SU-DHL-6 (cell line): Measurements from ENCODE around the gene SUN5.

ENCODE experiments used
- CTCF ChIP-seq: fragments of 200-600 bp; sonication (generic); IDR thresholded peaks from one replicate; pipeline ENCODE4 v1.5.1; 2017; ENCODE audit warnings: antibody characterized with exemption, mild to moderate bottlenecking, low read length, moderate library complexity; ENCODE audit not compliant: insufficient read depth, poor library complexity, severe bottlenecking
- EZH2phosphoT487 ChIP-seq: fragments of 200-600 bp; sonication (generic), shearing (Covaris generic); conservative IDR thresholded peaks from 2 replicates; pipeline ENCODE4 v1.6.1; 2018; ENCODE audit warnings: mild to moderate bottlenecking, antibody characterized with exemption, low read length, moderate library complexity, mixed read lengths

DNA sequence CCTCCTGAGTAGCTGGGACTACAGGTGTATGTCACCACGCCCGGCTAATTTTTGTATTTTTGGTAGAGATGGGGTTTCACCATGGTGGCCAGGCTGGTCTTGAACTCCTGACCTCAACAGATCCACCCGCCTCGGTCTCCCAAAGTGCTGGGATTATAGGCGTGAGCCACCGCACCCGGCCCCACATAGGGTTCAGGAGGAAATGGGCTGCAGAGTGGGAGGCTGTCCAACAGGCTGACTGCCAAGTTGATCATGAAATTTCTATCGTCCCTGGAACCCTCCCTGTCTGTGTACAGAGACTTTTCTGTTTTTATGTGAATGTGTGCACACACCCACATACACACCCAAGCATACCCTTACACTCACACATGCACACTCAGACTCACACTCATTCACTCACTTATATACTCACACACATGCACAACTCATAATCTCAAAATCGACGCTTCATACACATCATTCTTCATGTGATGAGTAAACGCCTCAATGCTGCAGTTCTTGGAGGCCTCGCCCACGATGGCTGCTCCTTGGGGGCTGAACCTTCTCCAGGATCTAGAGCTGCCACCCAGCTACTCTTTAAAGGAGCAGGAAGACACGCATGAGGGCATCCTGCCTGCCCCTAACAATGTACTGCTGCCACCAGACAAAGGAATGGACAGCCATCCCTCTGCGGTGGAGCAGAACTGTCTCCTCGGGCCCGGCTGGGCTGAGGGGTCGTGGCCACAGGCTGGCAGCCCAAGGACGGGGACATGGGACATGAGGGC, 35.6 kb downstream of the SUN5 start:
- TF ChIP-seq CTCF, result no peak
- no peak for TF ChIP-seq EZH2phosphoT487
